ENCODE results near the gene ROGDI. TPM values are rescaled to one million over a fixed set of nuclear protein-coding genes. Genes with fewer than 3 reads are reported as not detected.

Gene ROGDI
- total and polyA plus RNA-seq, 2 donors from 2014 or later, result 20.8 to 86.1 TPM

GRCh38 chr16:4746991-4747574, 55.4 kb downstream of the ROGDI start:
- peaks cover 0 to 10% (median 7%) of the 10 kb centered on the region in 3 donors for H3K36me3 ChIP-seq (ENCODE audit: control insufficient read depth in 2 of 3, insufficient read depth in 3 of 3, low read length in 3 of 3)
- FAIRE-seq (no peak), DNase-seq (peak in 3 of 5 donors; percentile 13 to 50 (median 46))
- TF ChIP-seq, protein P1, sequence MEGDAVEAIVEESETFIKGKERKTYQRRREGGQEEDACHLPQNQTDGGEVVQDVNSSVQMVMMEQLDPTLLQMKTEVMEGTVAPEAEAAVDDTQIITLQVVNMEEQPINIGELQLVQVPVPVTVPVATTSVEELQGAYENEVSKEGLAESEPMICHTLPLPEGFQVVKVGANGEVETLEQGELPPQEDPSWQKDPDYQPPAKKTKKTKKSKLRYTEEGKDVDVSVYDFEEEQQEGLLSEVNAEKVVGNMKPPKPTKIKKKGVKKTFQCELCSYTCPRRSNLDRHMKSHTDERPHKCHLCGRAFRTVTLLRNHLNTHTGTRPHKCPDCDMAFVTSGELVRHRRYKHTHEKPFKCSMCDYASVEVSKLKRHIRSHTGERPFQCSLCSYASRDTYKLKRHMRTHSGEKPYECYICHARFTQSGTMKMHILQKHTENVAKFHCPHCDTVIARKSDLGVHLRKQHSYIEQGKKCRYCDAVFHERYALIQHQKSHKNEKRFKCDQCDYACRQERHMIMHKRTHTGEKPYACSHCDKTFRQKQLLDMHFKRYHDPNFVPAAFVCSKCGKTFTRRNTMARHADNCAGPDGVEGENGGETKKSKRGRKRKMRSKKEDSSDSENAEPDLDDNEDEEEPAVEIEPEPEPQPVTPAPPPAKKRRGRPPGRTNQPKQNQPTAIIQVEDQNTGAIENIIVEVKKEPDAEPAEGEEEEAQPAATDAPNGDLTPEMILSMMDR (IDR thresholded peaks at IDR 0.05; ENCODE audit: borderline replicate concordance, extremely low read depth, insufficient read depth), result no peak
- H3K27ac ChIP-seq (ENCODE audit: low read depth in 2 of 2, low read length in 2 of 2), result no peak overlapping the region
- intact Hi-C loops (cut with DNase I), result no loop called here
- no peak overlapping the region for H3K4me3 ChIP-seq (ENCODE audit: low read length in 3 of 3)
- H3K27me3 ChIP-seq (ENCODE audit: control insufficient read depth, insufficient read depth, low read length), result no peaks in the 10 kb centered on the region
- H3K9me3 ChIP-seq (ENCODE audit: control insufficient read depth in 2 of 3, insufficient read depth in 1 of 3, low read length in 3 of 3), result no peaks in the 10 kb centered on the region
- H3K9ac ChIP-seq (ENCODE audit: low read length in 3 of 3), result no peak overlapping the region
- H3K4me1 ChIP-seq (ENCODE audit: control insufficient read depth in 2 of 3, insufficient read depth in 2 of 3, low read depth in 1 of 3, low read length in 3 of 3), result peaks cover 0 to 2% (median 0%) of the 10 kb centered on the region in 3 donors

Other genes with a start within 250 kb of the ROGDI start
- 0.16 TPM for gene C16orf96, start 246.3 kb downstream of the ROGDI start, total RNA-seq
- 0.13 TPM for gene C16orf96, start 246.3 kb downstream of the ROGDI start, polyA plus RNA-seq (ENCODE audit: insufficient read depth, low read depth, low replicate concordance)
- 38.3 TPM for gene UBALD1, start 187.7 kb downstream of the ROGDI start, total RNA-seq
- gene UBALD1, start 187.7 kb downstream of the ROGDI start, polyA plus RNA-seq (ENCODE audit: insufficient read depth, low read depth, low replicate concordance), result 31.8 TPM
- gene MGRN1, start 177.8 kb downstream of the ROGDI start, total RNA-seq, result 90.8 TPM
- 19.7 TPM for gene MGRN1, start 177.8 kb downstream of the ROGDI start, polyA plus RNA-seq (ENCODE audit: insufficient read depth, low read depth, low replicate concordance)
- gene NUDT16L1, start 109.1 kb downstream of the ROGDI start, total RNA-seq, result 30.6 TPM
- 69.4 TPM for gene NUDT16L1, start 109.1 kb downstream of the ROGDI start, polyA plus RNA-seq (ENCODE audit: insufficient read depth, low read depth, low replicate concordance)
- gene ANKS3, start 68.4 kb downstream of the ROGDI start, total RNA-seq, result 27.6 TPM
- 20.7 TPM for gene ANKS3, start 68.4 kb downstream of the ROGDI start, polyA plus RNA-seq (ENCODE audit: insufficient read depth, low read depth, low replicate concordance)
- 1.8 TPM for gene DNAAF8, start 68.1 kb downstream of the ROGDI start, total RNA-seq
- 4.0 TPM for gene DNAAF8, start 68.1 kb downstream of the ROGDI start, polyA plus RNA-seq (ENCODE audit: insufficient read depth, low read depth, low replicate concordance)
- gene ZNF500, start 35.5 kb downstream of the ROGDI start, total RNA-seq, result 18.3 TPM
- gene ZNF500, start 35.5 kb downstream of the ROGDI start, polyA plus RNA-seq (ENCODE audit: insufficient read depth, low read depth, low replicate concordance), result 4.9 TPM
- not detected for gene SEPTIN12, start 14.3 kb downstream of the ROGDI start, total RNA-seq
- not detected for gene SEPTIN12, start 14.3 kb downstream of the ROGDI start, polyA plus RNA-seq (ENCODE audit: insufficient read depth, low read depth, low replicate concordance)
- gene SMIM22, start 7.3 kb downstream of the ROGDI start, total RNA-seq, result 36.5 TPM
- 74.2 TPM for gene SMIM22, start 7.3 kb downstream of the ROGDI start, polyA plus RNA-seq (ENCODE audit: insufficient read depth, low read depth, low replicate concordance)
- 119 TPM for gene GLYR1, start 44.7 kb upstream of the ROGDI start, total RNA-seq
- 47.9 TPM for gene GLYR1, start 44.7 kb upstream of the ROGDI start, polyA plus RNA-seq (ENCODE audit: insufficient read depth, low read depth, low replicate concordance)
- gene UBN1, start 44.8 kb upstream of the ROGDI start, total RNA-seq, result 28.6 TPM
- 6.1 TPM for gene UBN1, start 44.8 kb upstream of the ROGDI start, polyA plus RNA-seq (ENCODE audit: insufficient read depth, low read depth, low replicate concordance)
- gene PPL, start 134.5 kb upstream of the ROGDI start, total RNA-seq, result 78.4 TPM
- 7.7 TPM for gene PPL, start 134.5 kb upstream of the ROGDI start, polyA plus RNA-seq (ENCODE audit: insufficient read depth, low read depth, low replicate concordance)
- 0.16 TPM for gene SEC14L5, start 155.7 kb upstream of the ROGDI start, total RNA-seq
- 0.13 TPM for gene SEC14L5, start 155.7 kb upstream of the ROGDI start, polyA plus RNA-seq (ENCODE audit: insufficient read depth, low read depth, low replicate concordance)
- gene NAGPA, start 231.3 kb upstream of the ROGDI start, total RNA-seq, result 13.8 TPM
- gene NAGPA, start 231.3 kb upstream of the ROGDI start, polyA plus RNA-seq (ENCODE audit: insufficient read depth, low read depth, low replicate concordance), result 14.5 TPM

All from kidney (tissue), 14 donors.